ENCODE measurements around the gene ZNF282. TPM values are rescaled to one million over a fixed set of nuclear protein-coding genes. Genes with fewer than 3 reads are reported as not detected.
A peak's percentile ranks its signal among the peaks of the same experiment; 100 is the strongest.

ZNF282 gene
- 47.4 and 72.1 TPM in 2 replicates for total RNA-seq (2014; rRNA removed; shearing (Covaris generic))

GRCh38 chr7:149195180-149196150 is at the start of gene ZNF282:
Gene ZNF282, plus strand, starts transcription at chr7:149195546. Its CDS starts 44 bp downstream, at chr7:149195590.
- peak; percentile 98 for DNase-seq (ENCODE audit: low spot score)

- DNase-seq (ENCODE audit: low spot score) = peak; percentile 89
Measured at GRCh38 chr7:149147072-149147751, 48.1 kb upstream of the ZNF282 start, which contains the start of gene ZNF398. Gene ZNF398, plus strand, starts transcription at chr7:149147453. Its CDS starts 290 bp downstream, at chr7:149147743.

- DNase-seq (ENCODE audit: low spot score) = peak; percentile 60
Measured at GRCh38 chr7:149147752-149148653, 47.3 kb upstream of the ZNF282 start.

GRCh38 chr7:149150981-149151380 is 44.4 kb upstream of the ZNF282 start:
- no peak for DNase-seq (ENCODE audit: low spot score)

GRCh38 chr7:149153346-149153745 is 42.0 kb upstream of the ZNF282 start:
- no peak for DNase-seq (ENCODE audit: low spot score)

DNA sequence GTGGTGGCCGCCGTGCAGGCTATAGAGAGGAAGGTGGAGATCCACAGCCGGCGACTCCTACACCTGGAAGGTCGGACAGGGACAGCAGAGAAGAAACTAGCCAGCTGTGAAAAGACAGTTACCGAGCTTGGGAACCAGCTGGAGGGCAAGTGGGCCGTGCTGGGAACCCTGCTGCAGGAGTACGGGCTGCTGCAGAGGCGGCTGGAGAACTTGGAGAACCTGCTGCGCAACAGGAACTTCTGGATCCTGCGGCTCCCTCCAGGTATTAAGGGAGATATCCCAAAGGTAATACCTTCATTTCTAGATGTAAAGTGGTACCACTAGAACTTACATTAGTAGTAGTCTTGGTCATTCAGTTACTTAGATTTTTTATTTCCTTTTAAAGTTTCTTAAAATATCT is 41.3 kb upstream of the ZNF282 start:
- DNase-seq (ENCODE audit: low spot score) = no peak

DNA sequence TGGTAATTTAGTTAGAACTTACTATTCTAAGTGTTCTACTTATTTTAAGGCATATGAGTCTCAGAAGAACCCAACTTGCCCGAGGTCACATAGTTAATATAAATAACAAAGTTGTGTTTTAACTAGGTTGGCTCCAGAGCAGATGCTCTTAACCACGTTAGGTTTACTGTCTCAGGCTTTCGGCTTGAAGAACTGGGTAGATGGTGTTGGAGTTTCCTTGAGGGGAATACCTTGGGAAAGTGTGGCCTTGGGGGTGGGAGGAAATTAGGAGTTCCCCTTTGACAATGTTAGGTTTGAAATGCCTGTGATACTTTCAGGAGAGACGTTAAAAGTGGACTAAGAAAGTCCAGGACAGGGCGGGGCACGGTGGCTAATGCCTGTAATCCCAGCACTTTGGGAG is 38.4 kb upstream of the ZNF282 start:
- DNase-seq (ENCODE audit: low spot score) = no peak

DNA sequence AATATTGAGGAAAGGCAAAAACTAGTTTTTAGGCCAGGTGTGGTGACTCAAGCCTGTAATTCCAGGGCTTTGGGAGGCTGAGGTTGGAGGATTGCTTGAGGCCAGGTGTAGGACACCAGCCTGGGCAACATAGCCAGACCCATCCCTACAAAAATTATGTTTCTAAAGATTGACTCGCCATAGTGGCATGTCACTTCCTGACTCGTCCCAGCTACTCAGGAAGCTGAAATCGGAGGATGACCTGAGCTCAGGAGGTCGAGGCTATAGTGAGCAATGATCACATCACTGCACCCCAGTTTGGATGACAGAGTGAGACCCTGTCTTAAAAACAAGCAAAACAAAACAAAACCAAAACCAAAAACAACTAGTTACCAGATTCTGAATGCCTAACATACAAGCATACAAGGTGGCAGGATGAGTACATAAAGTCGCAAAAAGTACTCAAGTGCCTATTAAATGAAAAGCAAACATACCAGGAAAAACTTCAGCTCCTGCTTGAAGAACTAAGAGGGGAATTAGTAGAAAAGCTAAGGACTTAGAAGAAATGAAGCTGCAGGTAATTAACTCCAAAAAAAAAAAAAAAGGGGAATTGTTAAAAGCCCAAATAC is 34.0 kb upstream of the ZNF282 start:
- no peak for DNase-seq (ENCODE audit: low spot score)

DNA sequence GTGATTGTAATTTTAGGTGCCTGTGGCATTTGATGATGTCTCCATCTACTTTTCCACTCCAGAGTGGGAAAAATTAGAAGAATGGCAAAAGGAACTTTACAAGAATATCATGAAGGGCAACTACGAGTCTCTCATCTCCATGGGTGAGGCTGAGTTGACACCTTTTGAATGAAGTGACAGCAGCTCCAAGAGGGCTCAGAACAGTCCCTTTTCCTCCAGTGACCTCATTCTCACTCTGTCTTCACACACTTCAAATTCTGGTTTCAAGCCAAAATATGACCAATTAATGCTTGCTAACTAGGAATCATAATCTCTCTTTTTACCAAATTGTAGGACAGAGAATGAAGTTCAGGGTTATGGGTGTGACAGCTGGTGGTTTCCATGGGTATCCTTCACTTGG is 29.2 kb upstream of the ZNF282 start:
- no peak for DNase-seq (ENCODE audit: low spot score)

DNA sequence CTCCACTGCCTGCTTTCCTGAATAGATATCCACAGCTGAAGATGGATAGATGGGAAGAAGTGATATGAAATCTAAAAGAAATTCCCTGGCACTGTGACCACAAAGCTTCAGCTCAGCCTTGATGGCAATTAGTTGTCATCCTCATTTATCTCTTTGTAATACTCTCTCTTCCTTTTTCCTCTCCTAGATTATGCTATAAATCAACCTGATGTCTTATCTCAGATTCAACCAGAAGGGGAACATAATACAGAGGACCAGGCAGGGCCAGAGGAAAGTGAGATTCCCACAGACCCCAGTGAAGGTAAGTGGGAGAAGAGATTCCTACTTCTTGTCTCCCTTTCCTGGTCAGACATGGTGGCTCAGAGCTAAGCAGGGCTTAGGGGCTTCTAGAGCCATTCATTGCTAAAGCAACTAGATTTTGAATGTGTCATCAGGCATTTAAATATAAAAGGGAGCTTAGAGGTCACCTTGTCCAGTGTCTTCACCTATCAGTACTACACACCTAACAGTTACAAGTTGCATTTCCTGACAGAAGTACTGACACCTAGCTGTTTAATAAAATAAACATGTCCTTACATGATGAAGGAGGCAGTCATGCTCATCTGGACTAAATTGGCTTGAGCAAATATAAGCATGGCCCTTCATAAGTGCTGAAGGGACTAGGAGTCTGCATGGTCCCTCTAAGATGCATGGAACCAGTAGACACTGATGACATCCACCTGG is 28.6 kb upstream of the ZNF282 start:
- DNase-seq (ENCODE audit: low spot score) = no peak

GRCh38 chr7:149171892-149172533 is 23.3 kb upstream of the ZNF282 start:
- no peak for DNase-seq (ENCODE audit: low spot score)

GRCh38 chr7:149172534-149172920 is 22.8 kb upstream of the ZNF282 start:
- no peak for DNase-seq (ENCODE audit: low spot score)

GRCh38 chr7:149175150-149175549 is 20.2 kb upstream of the ZNF282 start:
- DNase-seq (ENCODE audit: low spot score) = no peak

DNA sequence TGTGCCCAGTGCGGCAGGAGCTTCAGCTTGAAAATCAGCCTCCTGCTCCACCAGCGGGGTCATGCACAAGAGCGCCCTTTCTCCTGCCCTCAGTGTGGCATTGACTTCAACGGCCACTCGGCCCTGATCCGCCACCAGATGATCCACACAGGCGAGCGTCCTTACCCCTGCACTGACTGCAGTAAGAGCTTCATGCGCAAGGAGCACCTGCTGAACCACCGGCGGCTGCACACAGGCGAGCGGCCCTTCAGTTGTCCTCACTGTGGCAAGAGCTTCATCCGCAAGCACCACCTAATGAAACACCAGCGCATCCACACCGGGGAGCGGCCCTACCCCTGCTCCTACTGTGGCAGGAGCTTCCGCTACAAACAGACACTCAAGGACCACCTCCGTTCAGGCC is 16.1 kb upstream of the ZNF282 start:
- no peak for DNase-seq (ENCODE audit: low spot score)

DNA sequence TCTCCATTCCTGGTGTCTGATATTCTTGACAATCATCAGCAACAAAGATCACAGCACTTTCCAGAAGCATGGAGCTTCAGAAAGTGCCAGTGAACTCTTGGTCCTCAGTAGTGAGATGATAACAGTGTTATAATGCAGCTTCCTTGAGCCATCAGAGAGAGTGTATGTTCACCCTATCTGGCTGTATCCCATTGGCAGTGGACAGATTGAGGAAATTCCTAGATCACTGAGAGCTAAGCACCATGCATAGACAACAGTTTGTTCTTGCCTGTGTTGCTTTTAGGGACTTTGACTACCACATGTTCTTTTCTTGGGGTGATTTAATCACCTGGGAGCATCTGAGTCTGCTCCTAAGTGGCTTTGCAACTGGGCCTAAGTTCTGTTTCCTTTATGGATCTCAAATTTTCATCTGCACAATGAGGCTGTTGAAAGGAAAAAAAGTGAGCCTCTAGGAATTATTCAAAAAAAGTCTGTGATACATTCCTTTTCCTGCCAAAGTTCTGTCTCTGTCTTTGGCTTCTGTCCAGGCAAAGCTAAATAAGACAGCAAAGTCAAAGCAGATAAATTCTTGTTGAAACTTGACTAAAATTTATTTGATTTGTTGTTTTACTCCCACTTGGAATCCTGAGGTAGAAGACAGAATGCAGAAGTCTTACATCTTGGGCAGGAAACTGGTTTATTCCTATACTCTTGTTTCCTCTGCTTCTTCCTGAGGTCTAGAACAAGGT is 14.5 kb upstream of the ZNF282 start:
- no peak for DNase-seq (ENCODE audit: low spot score)

- no peak for DNase-seq (ENCODE audit: low spot score)
Measured at GRCh38 chr7:149181450-149181790, 13.9 kb upstream of the ZNF282 start.

GRCh38 chr7:149184274-149184673 is 11.1 kb upstream of the ZNF282 start:
- no peak for DNase-seq (ENCODE audit: low spot score)

GRCh38 chr7:149188213-149188612 is 7.1 kb upstream of the ZNF282 start:
- no peak for DNase-seq (ENCODE audit: low spot score)

DNA sequence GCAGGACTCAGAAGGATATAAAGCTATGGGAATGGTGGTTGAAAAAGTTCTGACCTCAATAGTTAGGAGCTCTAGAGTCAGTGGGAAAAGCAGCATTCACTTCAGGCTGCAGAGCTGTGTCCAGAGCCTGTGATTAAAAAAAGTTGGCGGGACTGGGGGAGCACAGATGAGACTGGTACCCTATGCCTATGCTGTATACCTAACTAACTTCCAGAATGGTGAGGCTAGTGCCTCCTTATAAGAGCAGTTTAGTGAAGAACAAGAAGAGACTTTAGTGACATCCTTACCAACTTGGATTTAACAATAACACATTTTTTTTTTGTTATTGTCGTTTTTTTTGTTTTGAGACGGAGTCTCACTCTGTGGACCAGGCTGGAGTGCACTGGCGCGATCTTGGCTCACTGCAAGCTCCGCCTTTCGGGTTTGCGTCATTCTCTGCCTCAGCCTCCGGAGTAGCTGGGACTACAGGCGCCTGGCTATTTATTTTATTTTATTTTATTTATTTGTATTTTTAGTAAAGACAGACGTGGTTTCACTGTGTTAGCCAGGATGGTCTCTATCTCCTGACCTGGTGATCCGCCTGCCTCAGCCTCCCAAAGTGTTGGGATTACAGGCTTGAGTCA is 6.6 kb upstream of the ZNF282 start:
- no peak for DNase-seq (ENCODE audit: low spot score)

All from HT-29 (cell line).